Endometrium (tissue), 2 donors: ENCODE data around the gene CDH5.
A peak's percentile ranks its signal among the peaks of the same experiment; 100 is the strongest.
"Not testable (repeated sequence)": the region's sequence is repeated elsewhere in the genome, so short reads cannot be mapped to it uniquely, and the experiment has no call there.

Source experiments
- FAIRE-seq: peaks from 2 replicates; lab custom pipeline; 2012; peaks lifted over from hg19 to GRCh38; lab: Jason Lieb, UNC
- donor health status: control.
- donor health status: control.

The CDH5 gene, protein sequence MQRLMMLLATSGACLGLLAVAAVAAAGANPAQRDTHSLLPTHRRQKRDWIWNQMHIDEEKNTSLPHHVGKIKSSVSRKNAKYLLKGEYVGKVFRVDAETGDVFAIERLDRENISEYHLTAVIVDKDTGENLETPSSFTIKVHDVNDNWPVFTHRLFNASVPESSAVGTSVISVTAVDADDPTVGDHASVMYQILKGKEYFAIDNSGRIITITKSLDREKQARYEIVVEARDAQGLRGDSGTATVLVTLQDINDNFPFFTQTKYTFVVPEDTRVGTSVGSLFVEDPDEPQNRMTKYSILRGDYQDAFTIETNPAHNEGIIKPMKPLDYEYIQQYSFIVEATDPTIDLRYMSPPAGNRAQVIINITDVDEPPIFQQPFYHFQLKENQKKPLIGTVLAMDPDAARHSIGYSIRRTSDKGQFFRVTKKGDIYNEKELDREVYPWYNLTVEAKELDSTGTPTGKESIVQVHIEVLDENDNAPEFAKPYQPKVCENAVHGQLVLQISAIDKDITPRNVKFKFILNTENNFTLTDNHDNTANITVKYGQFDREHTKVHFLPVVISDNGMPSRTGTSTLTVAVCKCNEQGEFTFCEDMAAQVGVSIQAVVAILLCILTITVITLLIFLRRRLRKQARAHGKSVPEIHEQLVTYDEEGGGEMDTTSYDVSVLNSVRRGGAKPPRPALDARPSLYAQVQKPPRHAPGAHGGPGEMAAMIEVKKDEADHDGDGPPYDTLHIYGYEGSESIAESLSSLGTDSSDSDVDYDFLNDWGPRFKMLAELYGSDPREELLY

DNA sequence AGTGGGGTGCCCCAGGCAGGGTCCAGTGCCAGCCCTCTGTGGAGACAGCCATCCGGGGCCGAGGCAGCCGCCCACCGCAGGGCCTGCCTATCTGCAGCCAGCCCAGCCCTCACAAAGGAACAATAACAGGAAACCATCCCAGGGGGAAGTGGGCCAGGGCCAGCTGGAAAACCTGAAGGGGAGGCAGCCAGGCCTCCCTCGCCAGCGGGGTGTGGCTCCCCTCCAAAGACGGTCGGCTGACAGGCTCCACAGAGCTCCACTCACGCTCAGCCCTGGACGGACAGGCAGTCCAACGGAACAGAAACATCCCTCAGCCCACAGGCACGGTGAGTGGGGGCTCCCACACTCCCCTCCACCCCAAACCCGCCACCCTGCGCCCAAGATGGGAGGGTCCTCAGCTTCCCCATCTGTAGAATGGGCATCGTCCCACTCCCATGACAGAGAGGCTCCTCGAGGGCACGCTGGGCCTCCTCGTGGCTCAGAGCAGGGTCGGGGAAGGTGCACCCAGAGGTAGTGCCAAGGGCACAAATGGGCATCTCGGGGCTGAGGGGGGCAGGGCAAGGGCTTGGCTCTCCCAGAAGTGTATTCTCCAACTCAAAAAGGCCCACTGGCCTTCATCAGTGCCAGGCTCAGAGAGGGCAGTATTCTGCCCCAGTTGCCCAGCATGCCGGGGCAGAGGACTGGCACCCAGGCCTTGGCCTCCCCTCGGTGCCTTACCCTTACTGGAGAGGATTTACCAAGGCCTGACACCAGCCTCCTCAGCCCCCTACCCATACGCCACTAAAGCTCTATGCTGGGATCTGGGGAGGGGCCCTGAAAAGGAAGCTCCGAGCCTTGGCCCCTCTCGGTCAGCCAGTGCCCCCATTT lies at the start of gene CDH5:
Gene CDH5 (plus strand): TSS at position 259 of the 867 bp plus-strand sequence. CDS start 12,647 bp downstream, outside the sequence.
- no peak for FAIRE-seq

DNA sequence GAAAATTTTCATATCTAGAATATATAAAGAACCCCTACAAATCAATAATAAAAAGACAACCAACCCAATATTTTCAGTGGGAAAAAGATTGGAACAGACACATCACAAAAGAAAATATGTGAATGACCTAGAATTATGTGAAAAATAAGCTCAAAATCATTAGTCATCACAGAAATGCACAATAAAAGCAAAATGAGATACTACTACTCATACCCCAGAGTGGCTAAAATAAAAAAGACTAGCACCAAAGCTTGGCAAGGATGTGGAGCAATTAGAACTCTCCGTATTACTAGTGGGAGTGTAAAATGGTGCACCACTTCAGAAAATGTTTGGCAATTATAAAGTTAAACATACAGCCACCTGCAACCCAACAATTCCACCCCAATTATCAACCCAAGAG lies 48.0 kb upstream of the CDH5 start:
- no peak for FAIRE-seq

DNA sequence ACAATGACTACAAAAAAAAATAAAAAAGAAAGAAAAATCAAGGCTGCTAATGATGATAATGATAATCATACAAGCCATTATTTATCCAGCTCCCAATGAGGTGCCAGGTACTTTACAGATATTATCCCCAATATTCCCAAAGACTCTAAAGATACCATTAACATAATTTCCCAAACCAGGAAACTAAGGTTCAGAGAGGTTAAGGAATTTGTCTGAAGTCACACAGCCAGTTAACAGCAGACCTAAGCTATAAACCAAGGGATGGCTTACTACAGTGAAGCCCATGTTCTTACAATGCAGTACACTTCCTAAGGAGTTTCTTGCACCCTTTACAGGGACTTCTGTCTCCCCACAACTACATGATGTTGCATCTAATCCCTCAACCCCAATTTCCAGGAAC lies 45.7 kb upstream of the CDH5 start:
- no peak for FAIRE-seq

DNA sequence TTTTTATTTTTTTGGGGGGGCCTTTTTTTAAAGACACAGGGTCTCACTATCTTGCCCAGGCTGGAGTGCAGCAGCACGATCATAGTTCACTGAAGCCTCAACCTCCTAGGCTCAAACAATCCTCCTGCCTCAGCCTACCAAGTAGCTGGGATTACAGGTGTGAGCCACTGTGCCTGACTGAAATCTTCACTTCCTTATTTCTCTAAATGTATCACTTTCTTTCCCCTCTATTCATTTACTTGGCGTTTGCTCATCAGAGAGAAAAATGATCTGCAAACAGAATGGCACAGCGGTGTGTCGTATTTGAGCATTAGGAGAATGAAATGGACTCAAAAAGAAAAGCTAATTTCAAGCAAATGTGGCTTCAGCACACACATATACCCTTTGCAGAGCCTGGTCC lies 44.3 kb upstream of the CDH5 start:
- no peak for FAIRE-seq

DNA sequence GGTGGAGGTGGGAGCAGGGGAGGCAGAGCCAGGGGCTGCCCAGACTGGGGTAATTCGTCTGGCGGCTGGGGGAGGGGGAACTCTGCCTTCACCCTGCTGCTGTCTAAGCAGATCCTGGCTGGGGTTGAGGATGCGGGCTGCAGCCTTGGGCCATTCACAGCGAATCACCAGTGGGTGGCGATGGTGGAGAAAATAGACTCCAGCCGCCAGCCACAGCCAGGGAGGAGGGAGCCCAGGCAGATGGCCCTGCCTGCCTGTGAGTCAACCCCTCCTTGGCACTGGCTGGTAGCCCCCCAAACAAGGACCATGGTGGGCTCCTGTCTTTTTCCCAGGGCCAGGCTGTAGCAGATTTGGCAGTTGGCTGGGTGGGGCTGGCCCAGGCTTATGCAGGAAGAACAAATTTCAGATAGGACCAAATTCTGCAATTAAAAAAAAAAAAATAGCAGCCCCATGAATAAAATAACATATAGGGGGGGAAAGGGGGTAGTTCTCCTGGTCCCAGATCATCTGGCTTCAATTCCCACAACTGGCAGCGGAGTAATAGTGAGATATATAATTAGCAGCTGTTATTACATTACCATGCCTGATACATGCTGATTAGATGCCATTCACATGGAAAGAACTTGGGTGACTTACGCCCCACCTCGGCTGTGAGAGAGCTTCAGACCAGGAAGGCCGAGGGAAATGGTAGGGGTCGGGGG lies 41.5 kb upstream of the CDH5 start:
- no peak for FAIRE-seq

DNA sequence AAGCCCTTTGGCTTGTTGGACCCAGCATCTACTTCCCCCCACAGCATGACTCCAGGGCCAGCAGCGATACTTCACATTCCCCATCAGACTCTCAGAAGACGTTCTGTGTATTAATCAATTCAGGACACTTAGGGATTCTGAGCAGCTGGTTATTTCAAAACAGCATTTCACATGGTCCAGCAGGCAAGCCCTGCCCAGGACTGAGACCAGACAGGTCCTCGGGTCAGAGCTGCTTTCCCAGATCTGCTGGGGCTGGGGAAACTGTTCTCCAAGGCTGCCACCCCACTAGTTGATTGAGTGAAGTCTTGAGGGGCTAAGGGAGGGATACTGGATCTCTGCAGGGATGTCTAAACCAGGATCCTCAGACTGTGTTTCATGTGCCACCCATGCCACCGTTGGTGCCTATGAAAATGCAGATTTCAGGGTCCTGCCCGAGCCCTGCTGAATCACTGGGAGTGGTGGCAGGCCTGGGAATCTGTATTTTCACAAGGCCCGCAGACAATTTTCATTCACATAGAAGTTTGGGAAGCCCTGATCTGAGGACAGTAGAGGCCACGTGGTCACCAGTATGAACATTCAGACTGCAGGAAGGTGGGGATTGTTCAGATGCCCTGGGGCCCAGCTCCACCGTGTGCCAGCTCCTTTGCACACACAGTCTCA lies 40.6 kb upstream of the CDH5 start:
- FAIRE-seq, result no peak

DNA sequence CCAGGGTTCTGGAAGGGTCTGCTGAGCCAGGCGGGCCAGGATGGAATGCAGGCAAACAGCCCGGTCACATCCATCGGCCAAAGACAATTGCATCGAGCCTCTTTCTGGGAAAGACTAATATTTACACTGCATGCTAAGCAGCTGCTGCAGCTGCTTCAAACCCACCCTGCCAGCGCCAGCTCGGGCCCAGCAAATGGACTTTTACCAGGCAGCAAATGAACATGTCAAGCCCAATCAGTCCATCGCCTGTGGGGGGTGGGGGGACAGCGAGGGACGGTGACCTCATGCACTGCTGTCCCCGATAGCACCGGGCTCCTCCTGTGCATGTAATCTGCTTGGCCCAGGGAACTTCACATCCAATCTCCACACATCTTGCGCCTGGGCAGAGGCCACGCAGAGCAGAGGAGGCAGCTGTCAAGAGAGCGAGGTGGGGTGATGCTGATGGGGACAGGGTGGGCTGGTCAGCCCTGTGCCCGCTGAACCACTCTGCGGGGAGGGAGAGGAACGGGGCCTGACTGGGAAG lies 39.4 kb upstream of the CDH5 start:
- no peak for FAIRE-seq

DNA sequence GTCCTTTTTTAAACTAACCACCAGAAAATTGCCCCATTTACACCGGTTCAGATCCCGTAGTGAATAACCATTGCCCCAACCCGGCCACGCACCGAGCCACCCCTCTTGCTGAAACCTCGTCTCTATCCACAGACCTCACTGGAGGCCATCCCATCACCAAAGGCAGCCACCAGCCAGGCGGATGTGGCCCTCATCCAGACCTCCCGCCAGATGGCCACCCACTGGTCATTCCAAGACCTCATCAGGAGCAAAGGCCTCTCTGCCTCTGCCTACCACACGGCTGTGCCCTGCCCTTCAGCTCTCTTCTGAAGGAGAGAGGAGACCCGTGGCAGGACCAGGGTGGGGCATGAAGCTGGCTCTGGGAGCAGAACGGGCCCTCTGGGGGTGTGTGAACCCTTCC lies 38.2 kb upstream of the CDH5 start:
- no peak for FAIRE-seq

DNA sequence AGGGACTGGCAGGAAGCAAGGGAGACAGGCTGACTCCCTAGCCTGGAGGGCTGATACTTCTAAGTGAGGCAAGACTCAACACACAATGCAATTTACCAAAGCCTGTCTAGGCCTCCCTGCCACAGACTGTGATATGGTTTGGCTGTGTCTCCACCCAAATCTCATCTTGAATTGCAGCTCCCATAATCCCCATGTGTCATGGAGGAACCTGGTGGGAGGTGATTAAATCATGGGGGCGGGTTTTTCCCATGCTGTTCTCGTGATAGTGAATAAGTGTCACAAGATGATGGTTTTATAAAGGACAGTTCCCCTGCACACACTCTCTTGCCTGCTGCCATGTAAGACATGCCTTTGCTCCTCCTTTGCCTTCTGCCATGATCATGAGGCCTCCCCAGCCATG lies 35.0 kb upstream of the CDH5 start:
- not testable (repeated sequence) for FAIRE-seq

DNA sequence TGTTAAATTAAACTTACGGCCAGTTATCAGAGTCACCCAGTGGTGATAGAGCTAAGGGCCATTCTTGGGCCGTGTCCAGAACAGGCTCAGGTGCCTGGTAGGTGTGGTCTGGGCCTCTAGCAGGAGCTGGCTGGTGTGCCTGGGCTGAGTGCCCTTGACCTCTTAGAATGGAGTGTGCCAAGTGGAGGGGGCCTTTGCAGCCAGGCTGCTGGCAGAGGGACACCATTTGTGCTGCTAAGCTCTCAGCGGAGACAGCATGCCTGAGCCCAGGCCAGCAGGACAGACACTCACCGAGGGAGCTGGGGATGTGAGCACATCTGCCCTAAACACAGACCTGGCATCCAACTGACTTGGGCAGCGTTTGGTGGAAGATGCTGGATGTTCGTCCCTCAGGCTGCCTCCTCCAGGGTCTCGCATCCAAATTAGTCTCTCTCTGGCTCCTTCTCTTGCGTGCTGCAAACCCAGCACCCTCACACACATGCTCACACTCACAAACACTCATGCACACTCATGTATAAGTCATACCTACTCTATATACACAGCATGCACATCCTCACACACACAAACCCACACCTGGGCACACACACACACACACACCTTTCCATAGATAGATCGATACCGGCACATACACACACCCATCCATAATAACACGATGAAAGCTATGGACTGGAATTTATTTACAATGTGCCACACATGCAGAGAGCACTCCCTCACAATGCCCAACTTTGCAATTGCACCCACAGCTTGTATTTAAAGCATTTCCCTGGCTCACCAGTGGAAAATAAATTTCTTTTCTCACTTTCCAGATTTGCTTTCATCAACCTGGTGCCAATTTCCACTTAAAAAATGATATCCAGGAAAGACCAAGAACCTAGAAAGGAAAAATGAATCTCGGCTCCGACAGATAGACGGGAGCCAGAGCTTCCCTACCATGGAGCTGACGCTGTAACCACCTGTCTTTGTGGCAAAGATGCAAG lies 33.6 kb upstream of the CDH5 start:
- FAIRE-seq, result no peak

DNA sequence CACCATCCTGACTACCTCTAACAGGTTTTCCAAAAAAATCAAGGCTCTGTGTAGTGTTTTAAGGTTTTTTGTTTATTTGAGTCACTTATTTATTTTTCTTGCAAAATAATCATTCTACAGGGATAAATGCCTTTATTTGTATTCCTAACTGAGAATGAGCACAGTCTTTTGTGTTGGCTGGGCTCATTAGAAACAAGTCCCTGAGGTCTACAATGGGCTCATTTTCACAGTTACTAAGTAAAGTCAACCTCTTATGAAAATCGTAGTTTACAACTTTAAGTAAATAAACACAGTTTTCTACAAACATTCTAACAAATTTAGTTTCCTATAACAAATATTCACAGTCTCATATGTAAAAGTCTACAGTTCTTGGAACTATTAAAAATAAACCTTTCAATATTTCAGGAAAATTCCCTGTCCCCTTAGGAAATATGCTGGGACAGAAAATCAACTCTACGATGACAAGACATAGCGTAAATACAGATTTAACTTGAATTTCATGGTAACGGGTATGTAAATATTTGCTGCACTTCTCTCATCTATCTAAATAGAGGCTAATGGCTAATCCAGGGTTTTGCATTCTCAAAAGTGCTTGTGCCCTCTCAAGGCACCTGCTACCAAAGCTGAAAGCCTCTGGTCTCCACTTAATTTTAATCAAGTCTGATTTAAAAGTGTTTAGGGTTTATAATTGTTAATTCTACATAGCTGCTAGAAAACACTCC lies 31.5 kb upstream of the CDH5 start:
- FAIRE-seq, result peak; percentile 68

DNA sequence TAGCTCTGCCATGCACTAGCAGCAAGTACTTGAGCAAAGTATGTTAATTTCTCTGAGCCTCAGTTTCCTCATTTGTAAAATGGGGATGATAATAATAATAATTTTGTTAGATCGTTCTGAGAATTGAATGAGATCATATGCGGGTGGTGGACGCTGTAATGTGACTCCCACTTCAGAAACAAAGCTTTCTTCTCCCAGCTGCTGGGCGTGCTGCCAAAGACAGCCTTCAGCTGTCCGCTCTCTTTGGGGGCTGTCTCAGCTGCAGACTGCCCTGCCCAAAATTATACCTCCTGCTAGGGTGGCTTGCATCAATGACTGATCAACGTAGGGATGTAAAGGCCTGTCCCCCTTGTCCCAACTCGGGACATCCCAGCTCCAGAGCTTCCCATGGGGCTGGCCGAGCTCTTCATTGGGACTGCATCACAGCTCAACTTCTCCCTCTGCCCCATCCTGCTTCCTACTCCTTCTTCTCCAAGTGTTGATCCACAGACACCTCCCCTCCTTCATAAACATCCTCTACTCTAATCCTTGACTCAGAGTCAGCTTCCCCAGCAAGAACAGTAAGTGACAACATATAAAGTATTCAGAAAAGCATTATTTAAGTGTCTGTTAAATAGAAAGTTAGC lies 30.7 kb upstream of the CDH5 start:
- FAIRE-seq, result peak; percentile 37

DNA sequence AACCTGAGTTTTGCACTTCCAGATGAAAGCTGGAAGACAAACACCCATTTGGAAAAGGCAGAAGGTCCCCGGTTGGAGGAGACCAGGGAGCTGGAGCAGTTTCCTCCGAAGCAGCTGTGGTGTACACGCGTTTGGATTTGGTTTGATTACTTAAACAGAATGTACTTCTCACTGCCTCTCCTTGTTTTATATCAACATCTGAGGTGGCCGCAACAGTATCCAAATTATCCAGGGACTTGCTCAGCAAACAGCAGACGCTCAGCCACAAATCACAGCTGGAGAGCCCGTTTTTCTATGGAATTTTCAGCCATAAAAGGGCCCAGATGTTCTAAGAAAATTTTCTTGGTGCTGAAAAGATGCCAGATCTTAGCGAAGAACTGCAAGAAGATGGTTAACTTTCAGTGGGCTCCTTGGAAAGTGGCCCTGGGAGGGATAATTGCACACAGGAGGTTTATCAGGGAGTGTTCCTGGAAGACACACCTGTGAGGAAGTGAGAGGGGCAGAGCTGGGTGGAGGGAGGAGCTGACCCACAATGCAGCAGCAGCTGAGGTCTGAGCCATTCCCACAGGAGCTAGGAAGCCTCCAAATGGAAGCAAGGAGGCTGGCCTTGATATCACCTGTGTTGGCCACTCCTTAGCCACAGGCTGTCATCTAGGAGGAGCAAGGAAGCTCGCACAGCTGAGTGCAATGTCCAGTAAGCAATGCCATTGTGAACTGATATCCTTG lies 28.9 kb upstream of the CDH5 start:
- FAIRE-seq, result peak; percentile 92

DNA sequence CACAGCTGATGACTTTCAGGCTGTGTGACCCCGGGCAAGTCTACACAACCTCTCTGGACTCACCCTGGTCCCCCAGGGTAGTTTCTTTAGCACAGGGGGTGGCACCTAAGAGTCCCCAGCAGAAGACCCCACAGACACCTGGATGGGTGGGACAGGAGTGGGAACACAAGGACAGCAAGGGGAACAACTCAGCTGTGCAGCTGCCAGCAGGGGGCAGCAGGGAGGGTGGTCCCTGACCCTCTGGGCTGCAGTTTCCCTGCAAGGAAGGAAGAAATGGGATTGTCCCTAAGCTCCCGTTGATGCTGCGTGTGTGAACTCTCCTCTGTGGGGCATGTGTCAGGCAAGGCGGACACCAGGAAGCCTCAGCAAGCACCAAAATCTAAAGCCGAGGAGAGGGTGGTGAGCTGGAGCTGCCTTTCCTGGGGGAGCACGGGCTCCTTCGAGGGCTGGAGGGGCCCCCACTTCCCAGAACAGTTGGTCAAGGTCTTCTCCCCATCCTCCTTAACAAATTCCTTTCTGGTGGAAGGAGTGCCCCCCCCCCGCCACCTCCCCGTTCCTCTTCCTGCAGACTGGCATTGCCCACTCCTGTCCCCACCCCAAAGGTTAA lies 24.1 kb upstream of the CDH5 start:
- FAIRE-seq, result no peak

DNA sequence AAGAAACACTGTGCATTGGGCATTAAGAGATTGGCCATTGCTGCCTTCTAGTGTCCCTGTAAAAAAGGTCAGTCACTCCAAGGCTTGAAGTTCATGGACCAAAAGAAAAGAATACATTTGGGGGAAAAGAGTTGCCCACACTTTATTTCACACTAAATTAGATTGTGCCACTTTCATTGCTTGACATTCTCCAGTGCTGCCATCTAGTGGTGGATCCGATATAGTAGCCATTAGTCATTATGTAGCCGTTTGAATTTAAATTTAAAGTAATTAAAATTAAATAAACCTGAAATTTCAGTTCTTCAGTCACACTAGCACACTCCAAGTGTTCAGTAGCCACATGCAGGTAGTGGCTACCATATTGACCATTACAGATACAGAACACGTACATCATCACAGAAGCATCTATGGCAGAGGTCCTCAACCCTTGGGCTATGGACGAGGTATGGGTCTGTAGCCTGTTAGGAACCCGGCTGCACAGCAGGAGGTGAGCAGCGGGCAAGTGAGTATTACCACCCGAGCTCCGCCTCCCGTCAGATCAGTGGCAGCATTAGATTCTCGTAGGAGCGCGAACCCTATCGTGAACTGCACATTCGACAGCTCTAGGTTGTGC lies 21.9 kb upstream of the CDH5 start:
- FAIRE-seq, result peak; percentile 51

DNA sequence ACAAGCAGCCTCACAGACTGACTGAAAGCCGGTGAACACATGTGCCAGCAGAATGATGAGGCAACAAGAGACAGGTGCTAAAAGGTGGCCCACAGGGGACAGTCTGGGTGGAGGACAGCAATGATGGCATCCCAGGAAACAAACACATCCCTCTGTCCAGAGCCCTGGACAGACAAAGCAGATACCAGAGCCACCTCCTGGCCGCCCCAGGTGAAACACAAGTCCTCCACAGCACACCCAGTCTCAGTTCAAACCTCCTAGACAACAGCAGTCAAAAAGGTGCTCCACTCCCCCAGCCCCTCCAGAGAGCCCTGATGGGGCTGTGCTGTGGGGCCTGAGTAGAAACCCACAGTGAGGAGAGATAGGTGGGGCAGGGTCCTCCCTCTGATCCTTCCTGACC lies 20.3 kb upstream of the CDH5 start:
- FAIRE-seq, result no peak

DNA sequence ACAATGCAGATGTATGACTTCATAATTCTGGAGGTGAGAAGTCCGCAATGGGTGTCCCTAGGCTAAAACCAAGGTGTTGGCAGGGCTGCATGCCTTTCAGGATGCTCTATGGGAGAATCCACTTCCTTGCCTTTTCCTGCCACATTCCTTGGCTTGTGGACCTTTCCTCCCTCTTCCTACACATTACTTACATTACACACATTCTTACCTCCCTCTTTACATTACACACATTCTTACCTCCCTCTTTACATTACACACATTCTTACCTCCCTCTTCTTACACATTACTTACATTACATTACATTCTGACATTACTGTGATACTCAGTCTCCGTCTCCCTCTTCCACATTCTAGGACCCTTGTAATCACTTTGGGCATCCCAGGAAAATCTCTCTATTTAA lies 14.2 kb upstream of the CDH5 start:
- no peak for FAIRE-seq
